IPS-20b (cell line): Measurements from ENCODE around the gene GPR78.

Source experiments
- H3K27ac ChIP-seq: one replicate; pipeline ENCODE4 v1.5.1; 2013; ENCODE audit warnings: low read length
- H3K27me3 ChIP-seq: 2 replicates; pipeline ENCODE4 v1.6.1; 2013; ENCODE audit warnings: mild to moderate bottlenecking, low read length, inconsistent platforms; ENCODE audit not compliant: insufficient read depth
- H3K36me3 ChIP-seq: 2 replicates; pipeline ENCODE4 v1.6.1; 2013; ENCODE audit warnings: low read depth, mild to moderate bottlenecking, inconsistent platforms, low read length, moderate library complexity; ENCODE audit not compliant: insufficient read depth
- H3K4me1 ChIP-seq: 2 replicates; pipeline ENCODE4 v1.6.1; 2013; ENCODE audit warnings: mild to moderate bottlenecking, control low read depth, inconsistent platforms, low read length, moderate library complexity; ENCODE audit not compliant: insufficient read depth
- H3K4me3 ChIP-seq: 2 replicates; pipeline ENCODE4 v1.5.1; 2013; ENCODE audit warnings: mild to moderate bottlenecking, low read length, inconsistent platforms
- H3K9ac ChIP-seq: 2 replicates; pipeline ENCODE4 v1.6.1; 2013; ENCODE audit warnings: low read depth, mild to moderate bottlenecking, inconsistent platforms, low read length, moderate library complexity
- H3K9me3 ChIP-seq: 2 replicates; pipeline ENCODE4 v1.6.1; 2013; ENCODE audit warnings: mild to moderate bottlenecking, low read depth, low read length, inconsistent platforms; ENCODE audit not compliant: insufficient read depth

GPR78 gene

GRCh38 chr4:8599091-8599460 is 18.9 kb downstream of the GPR78 start:
- Histone ChIP-seq H3K4me1 (peaks cover under 1% of the 10 kb centered on the region; the same call in 1 of the 2 replicates), H3K27ac (no peak overlapping the region), H3K9ac (no peak overlapping the region), H3K9me3 (no peaks in the 10 kb centered on the region), H3K27me3 (peaks cover 1% of the 10 kb centered on the region; the same call in 1 of the 2 replicates), H3K36me3 (peaks cover 22% of the 10 kb centered on the region), H3K4me3 (no peak overlapping the region)

DNA sequence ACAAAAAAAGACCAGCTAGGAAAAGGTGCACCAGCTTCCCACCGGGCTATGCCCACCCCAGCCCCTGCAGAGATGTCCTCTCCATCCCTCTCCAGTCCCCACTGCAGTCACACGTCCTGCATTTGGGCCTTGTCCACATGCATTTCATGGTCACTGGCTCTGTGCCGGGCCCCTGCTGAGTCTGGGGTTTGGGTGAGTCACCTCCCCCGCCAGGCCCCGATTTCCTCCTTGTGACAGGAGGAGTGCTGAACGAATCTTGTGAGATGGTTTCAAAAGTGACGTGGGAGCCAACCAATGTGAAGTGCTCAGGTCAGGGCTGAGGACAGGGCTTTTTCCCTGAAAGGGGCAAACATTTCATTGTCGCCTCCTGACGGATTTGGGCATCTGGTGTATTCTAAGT is 19.5 kb downstream of the GPR78 start:
- Histone ChIP-seq H3K4me1 (no peaks in the 10 kb centered on the region), H3K9ac (no peak overlapping the region), H3K27ac (no peak overlapping the region), H3K27me3 (no peaks in the 10 kb centered on the region), H3K9me3 (no peaks in the 10 kb centered on the region), H3K4me3 (no peak overlapping the region), H3K36me3 (peaks cover 22% of the 10 kb centered on the region)

DNA sequence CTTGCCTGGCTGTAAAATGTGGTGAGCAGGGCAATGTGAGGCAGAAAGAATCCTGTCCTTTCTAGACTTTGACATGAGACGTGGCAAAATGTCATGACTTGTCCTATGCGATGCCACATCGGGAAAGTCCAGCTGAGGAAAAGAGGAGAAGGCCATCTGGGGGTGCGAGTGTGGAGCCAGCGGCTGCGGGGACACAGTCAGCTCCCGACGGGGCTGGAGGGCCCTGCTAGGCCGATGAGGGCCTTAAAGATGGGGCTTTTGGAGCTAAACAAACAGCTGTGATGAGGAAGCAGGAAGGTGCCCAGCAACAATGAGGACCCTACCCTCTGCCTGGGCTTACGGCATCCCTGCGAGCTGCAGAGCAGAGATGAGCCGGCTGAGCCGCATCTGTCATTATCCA is 20.1 kb downstream of the GPR78 start:
- Histone ChIP-seq H3K27ac (no peak overlapping the region), H3K4me1 (no peaks in the 10 kb centered on the region)

DNA sequence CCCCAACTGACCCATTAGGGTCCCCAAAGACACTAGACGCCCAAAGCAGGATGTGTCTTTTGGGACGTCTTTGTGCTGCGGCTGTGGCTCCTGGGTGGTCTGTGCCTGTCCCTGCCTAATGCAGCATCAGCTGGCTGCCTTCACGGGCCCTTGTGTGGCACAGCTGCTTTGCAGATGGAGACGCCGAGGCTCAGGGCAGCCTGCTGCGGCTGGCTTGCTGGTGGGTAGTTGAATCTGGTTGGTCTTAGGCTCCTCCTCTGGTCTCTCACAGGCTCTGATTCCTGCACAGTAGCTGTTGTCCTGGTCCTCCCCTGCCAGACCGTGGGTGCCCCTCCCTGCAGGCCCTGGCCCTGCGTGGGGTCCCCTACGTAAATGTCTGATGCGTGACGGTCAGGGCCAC is 20.5 kb downstream of the GPR78 start:
- Histone ChIP-seq H3K27ac (no peak overlapping the region), H3K27me3 (no peaks in the 10 kb centered on the region), H3K36me3 (peaks cover 22% of the 10 kb centered on the region), H3K4me1 (no peaks in the 10 kb centered on the region), H3K9ac (no peak overlapping the region), H3K4me3 (no peak overlapping the region), H3K9me3 (no peaks in the 10 kb centered on the region)

More for the DNA sequence above, 20.1 kb downstream of the GPR78 start:
- peaks cover 22% of the 10 kb centered on the region for H3K36me3 ChIP-seq
- no peaks in the 10 kb centered on the region for H3K9me3 ChIP-seq
- H3K27me3 ChIP-seq: no peaks in the 10 kb centered on the region
- H3K4me3 ChIP-seq: no peak overlapping the region
- no peak overlapping the region for H3K9ac ChIP-seq

DNA sequence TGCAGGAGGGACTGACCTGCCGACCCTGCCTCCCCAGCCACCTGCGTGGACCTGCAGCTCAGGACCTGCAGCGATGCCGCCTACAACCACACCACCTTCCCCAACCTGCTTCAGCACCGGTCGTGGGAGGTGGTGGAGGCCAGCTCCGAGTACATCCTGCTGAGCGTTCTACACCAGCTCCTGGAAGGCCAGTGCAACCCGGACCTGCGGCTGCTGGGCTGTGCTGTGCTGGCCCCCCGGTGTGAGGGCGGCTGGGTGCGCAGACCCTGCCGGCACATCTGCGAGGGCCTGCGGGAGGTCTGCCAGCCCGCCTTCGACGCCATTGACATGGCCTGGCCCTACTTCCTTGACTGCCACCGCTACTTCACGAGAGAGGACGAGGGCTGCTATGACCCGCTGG is 20.9 kb downstream of the GPR78 start:
- Histone ChIP-seq H3K4me1 (no peaks in the 10 kb centered on the region), H3K9me3 (no peaks in the 10 kb centered on the region), H3K27me3 (no peaks in the 10 kb centered on the region), H3K36me3 (peaks cover 22% of the 10 kb centered on the region), H3K27ac (no peak overlapping the region), H3K4me3 (no peak overlapping the region), H3K9ac (no peak overlapping the region)

DNA sequence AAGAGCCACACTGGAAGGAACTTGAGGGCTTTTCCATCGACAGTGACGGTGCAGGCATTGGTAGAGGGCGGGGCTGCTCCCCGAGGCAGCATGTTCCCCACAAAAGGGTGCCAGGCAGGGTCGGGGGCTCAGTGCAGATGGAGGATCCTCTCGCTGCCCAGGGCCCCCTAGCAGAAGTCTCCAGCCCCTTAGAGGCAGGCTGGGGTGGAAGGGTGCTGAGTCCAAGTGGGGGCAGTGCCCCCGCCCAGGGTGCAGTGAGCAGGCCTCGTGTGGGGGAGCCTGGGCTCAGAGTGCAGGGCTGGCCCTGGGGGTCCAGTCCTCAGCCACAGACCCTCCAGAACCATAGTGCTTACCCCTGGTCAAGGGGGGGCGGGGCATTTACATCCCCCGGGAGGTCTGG is 21.4 kb downstream of the GPR78 start:
- Histone ChIP-seq H3K36me3 (peaks cover 22% of the 10 kb centered on the region), H3K4me1 (no peaks in the 10 kb centered on the region)

DNA sequence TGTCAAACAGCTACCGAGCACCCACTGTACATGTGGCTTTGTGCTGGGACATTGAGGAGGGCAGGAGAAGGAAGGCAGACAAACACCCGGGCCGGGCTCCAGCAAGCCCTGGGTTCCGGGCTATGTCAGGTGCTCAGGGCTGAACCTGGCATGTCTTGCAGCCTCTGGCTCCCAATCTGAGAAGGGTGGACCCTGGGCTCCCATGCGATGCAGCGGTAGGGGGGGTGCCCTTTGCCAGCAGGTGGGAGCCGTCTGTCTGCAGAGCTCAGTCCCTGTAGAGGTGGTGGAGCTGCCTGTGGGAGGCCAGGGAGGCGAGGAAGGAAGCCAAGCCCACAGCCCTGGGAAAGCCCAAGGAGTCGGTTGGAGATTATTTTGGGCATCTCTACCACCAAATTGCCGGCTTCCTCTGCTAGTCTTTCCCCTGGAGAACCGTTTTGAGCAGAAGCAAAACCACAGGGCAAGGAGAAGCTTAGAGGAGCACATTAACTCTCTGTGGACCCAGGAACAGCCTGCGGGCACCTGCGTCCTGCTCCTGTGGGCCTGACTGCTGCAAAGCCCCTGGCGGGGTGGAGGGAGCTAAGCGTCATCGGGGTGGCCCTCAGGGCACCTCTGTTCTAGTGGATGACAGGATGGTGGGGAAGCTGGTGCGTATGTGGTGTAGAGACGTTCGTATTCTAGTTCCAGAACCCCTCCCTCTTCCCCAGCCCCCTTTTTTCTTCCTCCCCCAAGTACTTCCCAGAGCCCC is 22.7 kb downstream of the GPR78 start:
- no peak overlapping the region for H3K4me3 ChIP-seq
- H3K4me1 ChIP-seq: 0 out of 2 replicates have a peak, but pooled peaks cover 3% of the 10 kb centered on the region
- peaks cover 22% of the 10 kb centered on the region for H3K36me3 ChIP-seq
- H3K9ac ChIP-seq: no peak overlapping the region
- H3K27ac ChIP-seq: no peak overlapping the region
- no peaks in the 10 kb centered on the region for H3K9me3 ChIP-seq
- H3K27me3 ChIP-seq: no peaks in the 10 kb centered on the region; the same call in 1 of the 2 replicates

More for the DNA sequence above, 21.4 kb downstream of the GPR78 start:
- no peaks in the 10 kb centered on the region for H3K27me3 ChIP-seq
- no peak overlapping the region for H3K4me3 ChIP-seq
- H3K27ac ChIP-seq: no peak overlapping the region
- no peaks in the 10 kb centered on the region for H3K9me3 ChIP-seq
- H3K9ac ChIP-seq: no peak overlapping the region

GRCh38 chr4:8603931-8604330 is 23.7 kb downstream of the GPR78 start:
- no peaks in the 10 kb centered on the region for H3K9me3 ChIP-seq
- no peak overlapping the region for H3K27ac ChIP-seq
- H3K9ac ChIP-seq: no peak overlapping the region
- H3K4me1 ChIP-seq: 0 out of 2 replicates have a peak, but pooled peaks cover 3% of the 10 kb centered on the region
- H3K36me3 ChIP-seq: peaks cover 22% of the 10 kb centered on the region
- no peaks in the 10 kb centered on the region; the same call in 1 of the 2 replicates for H3K27me3 ChIP-seq
- no peak overlapping the region for H3K4me3 ChIP-seq

DNA sequence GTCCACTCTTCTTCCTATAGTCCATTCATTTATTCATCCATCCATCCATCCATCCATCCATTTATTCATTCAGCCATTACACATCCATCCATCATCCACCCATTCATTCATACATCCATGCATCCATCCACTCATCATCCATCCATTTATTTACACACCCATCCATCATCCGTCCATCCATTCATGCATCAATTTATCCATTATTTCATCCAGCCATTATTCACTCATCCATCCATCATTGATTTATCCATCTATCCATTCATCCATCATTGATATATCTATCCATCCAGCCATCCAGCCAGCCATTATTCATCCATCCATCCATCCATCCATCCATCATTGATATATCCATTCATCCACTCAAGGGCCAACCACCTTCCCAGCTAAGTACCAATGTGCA is 25.1 kb downstream of the GPR78 start:
- 0 out of 2 replicates have a peak, but pooled peaks cover 3% of the 10 kb centered on the region for H3K4me1 ChIP-seq
- peaks cover 14% of the 10 kb centered on the region for H3K36me3 ChIP-seq
- no peak overlapping the region for H3K27ac ChIP-seq
- no peaks in the 10 kb centered on the region for H3K9me3 ChIP-seq
- H3K27me3 ChIP-seq: peaks cover 8% of the 10 kb centered on the region; the same call in 1 of the 2 replicates
- H3K4me3 ChIP-seq: no peak overlapping the region
- no peak overlapping the region for H3K9ac ChIP-seq

- 0 out of 2 replicates have a peak, but pooled peaks cover 3% of the 10 kb centered on the region for H3K4me1 ChIP-seq
- H3K36me3 ChIP-seq: peaks cover 14% of the 10 kb centered on the region
- no peaks in the 10 kb centered on the region for H3K9me3 ChIP-seq
- H3K27ac ChIP-seq: no peak overlapping the region
- H3K9ac ChIP-seq: no peak overlapping the region
- H3K27me3 ChIP-seq: peaks cover 8% of the 10 kb centered on the region; the same call in 1 of the 2 replicates
- no peak overlapping the region for H3K4me3 ChIP-seq
Observed at GRCh38 chr4:8606476-8606875, 26.3 kb downstream of the GPR78 start.

DNA sequence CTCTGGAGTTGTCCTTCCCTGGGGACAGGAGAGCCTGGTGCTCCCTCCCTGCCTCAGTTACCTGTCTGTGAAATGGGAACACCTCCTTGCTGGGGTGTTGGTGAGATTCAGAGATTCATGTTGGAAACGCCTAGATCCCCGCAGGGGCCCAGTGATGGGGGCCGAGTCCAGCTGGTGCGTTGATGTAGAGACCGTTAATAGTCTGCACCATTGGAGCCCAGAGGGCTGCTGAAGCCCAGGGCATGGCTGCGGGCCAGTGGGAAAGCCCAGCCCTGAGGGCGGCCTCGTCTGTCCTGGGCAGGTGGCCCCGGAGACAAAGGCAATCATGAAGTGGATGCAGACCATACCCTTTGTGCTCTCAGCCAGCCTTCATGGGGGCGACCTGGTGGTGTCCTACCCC is 26.8 kb downstream of the GPR78 start:
- H3K4me1 ChIP-seq: 0 out of 2 replicates have a peak, but pooled peaks cover 3% of the 10 kb centered on the region
- peaks cover 8% of the 10 kb centered on the region; the same call in 1 of the 2 replicates for H3K27me3 ChIP-seq
- no peak overlapping the region for H3K9ac ChIP-seq
- peaks cover 12% of the 10 kb centered on the region for H3K36me3 ChIP-seq
- H3K27ac ChIP-seq: no peak overlapping the region
- no peak overlapping the region for H3K4me3 ChIP-seq
- no peaks in the 10 kb centered on the region for H3K9me3 ChIP-seq
